ENCODE results near the gene TBXAS1.

The TBXAS1 gene

GRCh38 chr7:140007051-140007690 is 178.1 kb downstream of the TBXAS1 start:
- TF ChIP-seq, protein P1, sequence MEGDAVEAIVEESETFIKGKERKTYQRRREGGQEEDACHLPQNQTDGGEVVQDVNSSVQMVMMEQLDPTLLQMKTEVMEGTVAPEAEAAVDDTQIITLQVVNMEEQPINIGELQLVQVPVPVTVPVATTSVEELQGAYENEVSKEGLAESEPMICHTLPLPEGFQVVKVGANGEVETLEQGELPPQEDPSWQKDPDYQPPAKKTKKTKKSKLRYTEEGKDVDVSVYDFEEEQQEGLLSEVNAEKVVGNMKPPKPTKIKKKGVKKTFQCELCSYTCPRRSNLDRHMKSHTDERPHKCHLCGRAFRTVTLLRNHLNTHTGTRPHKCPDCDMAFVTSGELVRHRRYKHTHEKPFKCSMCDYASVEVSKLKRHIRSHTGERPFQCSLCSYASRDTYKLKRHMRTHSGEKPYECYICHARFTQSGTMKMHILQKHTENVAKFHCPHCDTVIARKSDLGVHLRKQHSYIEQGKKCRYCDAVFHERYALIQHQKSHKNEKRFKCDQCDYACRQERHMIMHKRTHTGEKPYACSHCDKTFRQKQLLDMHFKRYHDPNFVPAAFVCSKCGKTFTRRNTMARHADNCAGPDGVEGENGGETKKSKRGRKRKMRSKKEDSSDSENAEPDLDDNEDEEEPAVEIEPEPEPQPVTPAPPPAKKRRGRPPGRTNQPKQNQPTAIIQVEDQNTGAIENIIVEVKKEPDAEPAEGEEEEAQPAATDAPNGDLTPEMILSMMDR (IDR thresholded peaks at IDR 0.05; ENCODE audit: borderline replicate concordance, control extremely low read depth, extremely low read depth, insufficient read depth, missing control alignments), result no peak
- in situ Hi-C loops (cut with MboI; ENCODE audit: low sequenced_read_pairs, unreplicated experiment), result loop anchor here (10.0 to 25.0 kb wide), 2 partner anchors 362 to 520 kb away; partner anchors contain the start of gene KLRG2
- no peak for DNase-seq (ENCODE audit: low spot score)

DNA sequence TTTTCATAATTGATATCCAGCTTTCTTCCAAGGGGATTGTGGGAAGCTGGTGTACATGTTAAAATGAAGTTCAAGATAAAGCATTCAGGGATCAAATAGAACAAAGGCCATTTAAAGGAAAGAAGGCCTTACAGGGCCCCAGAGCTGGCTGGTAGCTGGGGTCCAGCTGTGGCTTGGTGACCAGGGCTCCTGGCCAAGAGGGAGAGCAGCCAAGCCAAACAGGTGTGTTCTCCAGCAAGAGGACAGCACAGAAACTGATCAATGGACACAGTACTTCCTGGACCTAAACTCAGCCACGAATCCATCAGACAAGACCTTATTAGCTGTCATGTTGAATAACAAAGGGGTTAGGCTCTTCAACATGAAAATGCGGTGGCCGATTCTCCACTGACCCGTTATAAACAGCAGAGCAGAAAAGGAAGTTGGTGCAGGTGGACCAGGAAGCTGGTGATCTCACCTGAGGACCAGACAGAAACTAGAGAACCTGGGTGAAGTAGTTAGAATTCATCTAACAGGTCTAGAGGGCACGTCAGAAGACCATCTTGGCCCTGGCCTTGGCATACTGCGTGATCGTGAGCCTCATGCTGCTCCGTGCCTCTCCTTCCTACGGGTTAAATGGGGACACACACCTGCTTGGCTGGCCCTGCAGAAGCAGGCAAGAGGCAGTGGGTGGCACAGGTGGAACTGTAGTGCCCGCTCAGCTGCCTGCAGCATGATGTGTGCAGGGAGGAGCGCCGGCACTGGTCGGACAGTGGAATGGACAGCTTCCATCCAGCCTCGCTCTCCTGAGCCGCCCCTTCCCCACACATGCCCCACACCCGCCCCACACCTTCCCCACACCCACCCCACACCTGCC is 179.9 kb downstream of the TBXAS1 start:
- no peak for DNase-seq (ENCODE audit: low spot score)
- in situ Hi-C loops (cut with MboI; ENCODE audit: low sequenced_read_pairs, unreplicated experiment), result loop anchor here (10.0 to 25.0 kb wide), 2 partner anchors 364 to 522 kb away; partner anchors contain the start of gene KLRG2
- TF ChIP-seq, protein P1 (IDR thresholded peaks at IDR 0.05; ENCODE audit: borderline replicate concordance, control extremely low read depth, extremely low read depth, insufficient read depth, missing control alignments), result no peak

GRCh38 chr7:140009735-140010134 is 180.7 kb downstream of the TBXAS1 start:
- TF ChIP-seq, protein P1 (IDR thresholded peaks at IDR 0.05; ENCODE audit: borderline replicate concordance, control extremely low read depth, extremely low read depth, insufficient read depth, missing control alignments), result no peak
- in situ Hi-C loops (cut with MboI; ENCODE audit: low sequenced_read_pairs, unreplicated experiment), result loop anchor here (10.0 to 25.0 kb wide), 2 partner anchors 365 to 522 kb away; partner anchors contain the start of gene KLRG2
- no peak for DNase-seq (ENCODE audit: low spot score)

DNA sequence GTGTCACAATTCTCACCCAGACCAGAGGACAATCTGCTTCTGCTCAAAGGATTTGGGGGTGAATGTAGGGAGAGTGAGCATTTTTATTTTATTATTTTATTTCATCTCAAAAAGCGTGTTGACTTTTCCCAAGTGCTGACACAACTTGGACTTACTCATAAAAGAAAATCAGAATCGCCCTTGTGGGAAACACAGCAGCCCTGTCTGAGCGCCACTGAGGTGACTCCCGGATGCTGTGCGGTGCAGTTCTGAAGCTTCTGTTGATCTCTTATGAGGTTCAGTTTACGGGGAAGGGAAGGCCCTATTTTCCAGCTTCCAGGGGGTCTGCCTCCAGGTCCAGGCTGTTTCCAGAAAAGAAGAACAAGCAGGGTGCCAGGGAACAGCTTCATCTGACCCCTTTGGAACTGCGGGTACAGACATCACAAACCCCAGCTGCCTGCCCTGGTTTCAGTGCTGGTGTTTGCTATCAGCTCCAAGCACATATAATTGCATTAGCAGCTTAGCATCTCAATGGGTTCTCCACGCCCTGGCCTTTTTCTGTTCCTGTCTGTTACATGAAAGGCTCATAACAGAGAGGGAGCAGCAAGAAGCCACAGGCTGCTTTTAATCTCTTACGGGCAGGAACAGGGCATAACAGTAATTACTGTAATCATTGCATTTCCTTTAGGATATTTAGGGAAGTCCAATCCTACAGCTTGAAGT is 181.3 kb downstream of the TBXAS1 start:
- DNase-seq (ENCODE audit: low spot score), result no peak
- in situ Hi-C loops (cut with MboI; ENCODE audit: low sequenced_read_pairs, unreplicated experiment), result loop anchor here (25.0 kb wide), 1 partner anchor 523 kb away; the partner anchor contains the start of gene KLRG2
- TF ChIP-seq, protein P1 (IDR thresholded peaks at IDR 0.05; ENCODE audit: borderline replicate concordance, control extremely low read depth, extremely low read depth, insufficient read depth, missing control alignments), result no peak

DNA sequence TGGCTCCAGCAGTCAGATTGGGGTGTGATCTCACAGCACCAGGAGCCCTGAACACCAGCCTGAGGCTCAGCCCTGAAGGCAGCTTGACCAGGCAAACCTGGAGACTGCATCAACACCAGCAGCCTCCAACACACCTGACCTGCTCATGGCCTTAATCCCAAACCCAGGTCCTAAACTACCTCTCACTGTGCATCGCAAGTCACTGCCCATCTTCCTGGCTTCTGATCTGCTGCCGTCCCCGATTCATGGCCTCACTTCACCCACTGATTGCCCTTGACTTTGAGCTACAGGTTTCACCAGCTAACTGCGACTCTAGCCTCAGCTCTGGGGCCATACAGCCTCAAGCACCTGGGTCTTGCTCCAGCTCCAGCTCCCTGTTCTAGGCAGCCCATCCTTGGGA is 184.6 kb downstream of the TBXAS1 start:
- TF ChIP-seq, protein P1 (IDR thresholded peaks at IDR 0.05; ENCODE audit: borderline replicate concordance, control extremely low read depth, extremely low read depth, insufficient read depth, missing control alignments), result no peak
- in situ Hi-C loops (cut with MboI; ENCODE audit: low sequenced_read_pairs, unreplicated experiment), result loop anchor here (25.0 kb wide), 1 partner anchor 526 kb away; the partner anchor contains the start of gene KLRG2

GRCh38 chr7:140014123-140014522 is 185.1 kb downstream of the TBXAS1 start:
- no peak for DNase-seq (ENCODE audit: low spot score)
- TF ChIP-seq, protein P1 (IDR thresholded peaks at IDR 0.05; ENCODE audit: borderline replicate concordance, control extremely low read depth, extremely low read depth, insufficient read depth, missing control alignments), result no peak
- in situ Hi-C loops (cut with MboI; ENCODE audit: low sequenced_read_pairs, unreplicated experiment), result loop anchor here (25.0 kb wide), 1 partner anchor 527 kb away; the partner anchor contains the start of gene KLRG2

More for the DNA sequence above, 184.6 kb downstream of the TBXAS1 start:
- no peak for DNase-seq (ENCODE audit: low spot score)

Data from GM13976 (cell line).